Stimulated activated CD4-positive, alpha-beta T cell treated with anti-CD3 and anti-CD28 coated beads, Interleukin-4, amount 100 ng/mL, for 4 hours (primary cell): ENCODE data around the gene TMEM120B.

ENCODE experiments used
- DNase-seq, 2 experiments: peaks; one replicate each; pipeline ENCODE4 v3.0.0-alpha.2; 2020

Gene TMEM120B

GRCh38 chr12:121805171-121806008 lies 92.8 kb downstream of the TMEM120B start:
- no peak for DNase-seq

- no peak for DNase-seq
These were observed 93.5 kb downstream of the TMEM120B start for GRCh38 chr12:121806009-121806545.

GRCh38 chr12:121806546-121807423 lies 94.2 kb downstream of the TMEM120B start:
- DNase-seq, result no peak

GRCh38 chr12:121807642-121808347 lies 95.2 kb downstream of the TMEM120B start:
- no peak for DNase-seq

- DNase-seq, result no peak
These were observed 96.1 kb downstream of the TMEM120B start for GRCh38 chr12:121808623-121809022.

GRCh38 chr12:121809712-121810116 lies 97.2 kb downstream of the TMEM120B start:
- no peak for DNase-seq

GRCh38 chr12:121810234-121810817 lies 97.8 kb downstream of the TMEM120B start:
- DNase-seq, result no peak

- DNase-seq, result no peak
These were observed 98.4 kb downstream of the TMEM120B start for GRCh38 chr12:121810833-121811433.

- DNase-seq, result peak; percentile 48 to 74
These were observed 99.1 kb downstream of the TMEM120B start for GRCh38 chr12:121811434-121812319.

- peak in 1 of 2 experiments; percentile 42 for DNase-seq
These were observed 99.8 kb downstream of the TMEM120B start for GRCh38 chr12:121812320-121812871.

GRCh38 chr12:121812921-121813896 lies 100.7 kb downstream of the TMEM120B start:
- DNase-seq, result no peak

- DNase-seq, result no peak
These were observed 101.4 kb downstream of the TMEM120B start for GRCh38 chr12:121813951-121814350.

GRCh38 chr12:121814429-121815119 lies 102.0 kb downstream of the TMEM120B start:
- DNase-seq, result no peak

GRCh38 chr12:121815263-121815662 lies 102.7 kb downstream of the TMEM120B start:
- no peak for DNase-seq

- DNase-seq, result no peak
These were observed 104.5 kb downstream of the TMEM120B start for GRCh38 chr12:121816925-121817647.

GRCh38 chr12:121817648-121818043 lies 105.1 kb downstream of the TMEM120B start:
- DNase-seq, result no peak

GRCh38 chr12:121819212-121819949 lies 106.8 kb downstream of the TMEM120B start:
- no peak for DNase-seq
